Head of caudate nucleus (tissue), 42 donors: ENCODE results near the gene IGSF23.
A peak's percentile ranks its signal among the peaks of the same experiment; 100 is the strongest.
"Not testable (repeated sequence)": the region's sequence is repeated elsewhere in the genome, so short reads cannot be mapped to it uniquely, and the experiment has no call there.

Experiments used
- DNase-seq, 42 donors: peaks; one replicate each; pipeline versions ENCODE4 v3.0.0 to v3.0.0-alpha.2; 2020 to 2021; ENCODE audit warnings: mixed read lengths in 7 of 42
- intact Hi-C: fragments of 100-400 bp; cut with DNase I; formaldehyde crosslinking; loops from one replicate; pipeline ENCODE4 v1.15.0; 2022

The IGSF23 gene

GRCh38 chr19:44607049-44607448 lies 6.3 kb upstream of the IGSF23 start:
- intact Hi-C loops = no loop called here

GRCh38 chr19:44607917-44608316 lies 5.4 kb upstream of the IGSF23 start:
- intact Hi-C loops = no loop called here
- DNase-seq = no peak

More at GRCh38 chr19:44607049-44607448, 6.3 kb upstream of the IGSF23 start:
- DNase-seq = no peak

GRCh38 chr19:44608391-44608821 lies 5.0 kb upstream of the IGSF23 start:
- intact Hi-C loops = no loop called here
- peak in 2 of 42 donors; percentile 3 to 7 for DNase-seq

GRCh38 chr19:44609219-44609618 lies 4.1 kb upstream of the IGSF23 start:
- intact Hi-C loops = no loop called here
- DNase-seq = no peak

- DNase-seq, intact Hi-C loops: not testable (repeated sequence)
Observed at GRCh38 chr19:44610497-44610896, 2.9 kb upstream of the IGSF23 start.

- intact Hi-C loops = no loop called here
Observed at GRCh38 chr19:44611812-44612295, 1.5 kb upstream of the IGSF23 start.

GRCh38 chr19:44614313-44614712 lies 950 bp downstream of the IGSF23 start:
- DNase-seq = no peak
- intact Hi-C loops = no loop called here

More at GRCh38 chr19:44611812-44612295, 1.5 kb upstream of the IGSF23 start:
- no peak for DNase-seq

- intact Hi-C loops = no loop called here
Observed at GRCh38 chr19:44615863-44616247, 2.5 kb downstream of the IGSF23 start.

GRCh38 chr19:44617110-44617880 lies 3.9 kb downstream of the IGSF23 start:
- intact Hi-C loops = no loop called here
- no peak for DNase-seq

More at GRCh38 chr19:44615863-44616247, 2.5 kb downstream of the IGSF23 start:
- no peak for DNase-seq

GRCh38 chr19:44618640-44619357 lies 5.4 kb downstream of the IGSF23 start:
- DNase-seq = no peak
- intact Hi-C loops = no loop called here

- intact Hi-C loops = no loop called here
- no peak for DNase-seq
Observed at GRCh38 chr19:44620667-44621066, 7.3 kb downstream of the IGSF23 start.

- no peak for DNase-seq
- intact Hi-C loops = no loop called here
Observed at GRCh38 chr19:44621367-44621766, 8.0 kb downstream of the IGSF23 start.

- intact Hi-C loops = no loop called here
- DNase-seq = no peak
Observed at GRCh38 chr19:44623080-44623479, 9.7 kb downstream of the IGSF23 start.

- intact Hi-C loops = no loop called here
- no peak for DNase-seq
Observed at GRCh38 chr19:44623626-44624025, 10.3 kb downstream of the IGSF23 start.

GRCh38 chr19:44624840-44625354 lies 11.5 kb downstream of the IGSF23 start:
- no peak for DNase-seq
- intact Hi-C loops = no loop called here

GRCh38 chr19:44625637-44626036 lies 12.3 kb downstream of the IGSF23 start:
- intact Hi-C loops = not testable (repeated sequence)

GRCh38 chr19:44626048-44626624 lies 12.8 kb downstream of the IGSF23 start:
- intact Hi-C loops = no loop called here
- no peak for DNase-seq

More at GRCh38 chr19:44625637-44626036, 12.3 kb downstream of the IGSF23 start:
- not testable (repeated sequence) for DNase-seq

- intact Hi-C loops = no loop called here
- DNase-seq = no peak
Observed at GRCh38 chr19:44627631-44628030, 14.3 kb downstream of the IGSF23 start.

- intact Hi-C loops = no loop called here
- no peak for DNase-seq
Observed at GRCh38 chr19:44628793-44629192, 15.4 kb downstream of the IGSF23 start.

- DNase-seq, intact Hi-C loops: not testable (repeated sequence)
Observed at GRCh38 chr19:44631611-44632010, 18.2 kb downstream of the IGSF23 start.
